GM19395 (cell line): Measurements from ENCODE around the gene TRABD.

Experiments
- ATAC-seq: cut with Tn5 transposase; IDR thresholded peaks from one replicate; pipeline ENCODE4 v1.9.1; 2021; ENCODE audit warnings: mild to moderate bottlenecking, moderate library complexity; ENCODE audit not compliant: unreplicated experiment

TRABD gene

DNA sequence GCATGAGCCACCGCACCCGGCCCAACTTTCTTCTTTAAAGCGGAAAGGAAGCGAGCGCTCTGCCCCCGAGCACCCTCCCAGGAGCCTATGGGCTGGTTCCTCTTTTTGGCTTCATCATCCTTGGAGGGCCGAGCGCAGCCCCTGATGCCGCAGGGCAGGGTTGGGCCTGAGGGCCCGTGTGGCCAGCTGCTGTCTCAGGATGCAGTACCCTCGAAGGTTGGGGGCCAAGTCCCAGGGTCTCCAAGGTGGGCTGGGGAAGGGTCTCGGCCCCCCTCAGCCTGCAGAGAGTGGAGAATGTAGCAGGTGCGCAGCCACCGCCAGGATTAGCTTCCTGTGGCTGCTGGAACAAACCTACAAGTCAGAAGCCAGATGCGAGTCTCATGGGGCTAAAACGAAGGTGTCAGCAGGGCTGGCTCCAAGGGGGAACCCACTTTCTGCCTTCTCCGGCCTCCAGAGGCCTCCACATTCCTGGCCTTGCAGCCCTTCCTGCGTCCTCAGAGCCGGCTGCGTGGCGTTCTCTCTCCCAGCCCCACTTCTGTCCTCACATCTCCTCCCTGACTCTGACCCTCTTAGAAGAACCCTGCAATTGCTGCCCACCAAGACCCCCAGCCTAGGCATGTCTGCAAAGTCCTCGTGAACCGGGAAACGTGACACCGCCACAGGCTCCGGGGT lies 12.3 kb upstream of the TRABD start:
- ATAC-seq, result no peak

DNA sequence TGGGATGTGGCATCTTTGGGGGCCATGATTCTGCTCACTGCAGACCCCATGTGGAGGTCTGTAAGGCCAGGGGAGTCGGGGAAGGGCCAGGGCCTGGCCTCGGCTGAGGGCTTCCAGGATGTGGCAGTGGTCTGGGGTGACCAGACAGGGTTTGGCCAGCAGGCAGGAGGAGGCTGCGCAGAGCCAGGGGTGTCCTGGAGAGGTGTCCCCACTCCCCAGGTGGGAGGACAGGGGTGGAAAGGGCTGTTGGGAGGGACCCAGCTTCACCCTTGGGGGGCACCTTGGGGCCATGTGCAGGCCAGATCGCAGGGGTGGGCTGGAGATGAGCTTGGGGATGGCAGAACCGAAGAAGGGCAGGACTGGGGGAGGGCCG lies 11.7 kb upstream of the TRABD start:
- ATAC-seq, result no peak

DNA sequence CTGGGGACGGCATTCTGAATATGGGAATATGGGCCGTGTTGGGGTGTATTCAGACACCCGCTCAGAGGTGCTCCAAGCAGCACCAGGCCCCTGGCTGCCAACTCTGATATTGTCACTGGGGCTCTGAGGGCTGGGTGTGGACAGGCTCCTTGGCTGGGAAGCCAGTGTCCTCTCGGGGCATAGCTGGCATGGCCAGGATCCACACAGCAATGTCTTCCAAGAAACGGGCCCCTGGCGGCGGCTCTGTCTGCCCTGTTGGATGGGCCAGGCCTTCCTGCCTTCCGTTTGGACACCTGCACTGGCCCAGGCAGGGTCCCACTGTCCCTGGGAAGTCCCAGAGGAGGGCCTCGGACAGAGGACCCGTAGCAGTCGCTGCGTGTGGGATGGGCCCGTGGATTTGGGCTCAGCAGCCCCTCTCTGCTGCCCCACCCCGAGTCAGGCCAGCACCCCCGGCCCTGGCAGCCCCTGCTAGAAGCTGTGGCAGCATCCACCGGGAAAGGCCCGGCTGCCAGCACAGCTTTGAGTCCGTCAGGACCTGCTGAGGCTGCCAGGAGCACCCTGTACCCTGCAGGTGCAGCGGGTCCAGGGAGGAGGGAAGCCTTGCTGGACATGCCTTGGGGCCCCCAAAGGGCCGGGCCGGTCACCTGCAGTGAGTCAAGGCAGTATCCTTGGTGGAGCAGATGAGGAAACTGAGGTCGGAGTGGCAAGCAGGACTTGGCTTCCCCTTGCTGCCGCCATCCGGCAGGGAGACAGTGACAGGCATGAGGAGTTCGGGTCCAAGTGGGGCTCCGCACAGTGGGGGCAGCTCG lies 11.1 kb upstream of the TRABD start:
- no peak for ATAC-seq

DNA sequence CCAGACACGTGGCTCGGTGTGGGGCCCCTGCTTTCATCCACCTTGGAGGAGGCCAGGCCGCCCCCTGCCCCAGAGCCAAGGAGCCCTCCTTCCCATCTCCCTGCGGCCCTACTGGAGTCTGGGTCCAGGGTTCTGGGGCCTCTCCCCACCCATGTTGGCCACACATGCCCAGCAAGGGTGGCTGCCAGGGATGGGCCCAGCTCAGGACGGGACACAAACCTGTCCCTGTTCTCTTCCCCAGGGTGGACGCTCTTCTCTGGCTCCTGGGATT lies 10.6 kb upstream of the TRABD start:
- no peak for ATAC-seq

DNA sequence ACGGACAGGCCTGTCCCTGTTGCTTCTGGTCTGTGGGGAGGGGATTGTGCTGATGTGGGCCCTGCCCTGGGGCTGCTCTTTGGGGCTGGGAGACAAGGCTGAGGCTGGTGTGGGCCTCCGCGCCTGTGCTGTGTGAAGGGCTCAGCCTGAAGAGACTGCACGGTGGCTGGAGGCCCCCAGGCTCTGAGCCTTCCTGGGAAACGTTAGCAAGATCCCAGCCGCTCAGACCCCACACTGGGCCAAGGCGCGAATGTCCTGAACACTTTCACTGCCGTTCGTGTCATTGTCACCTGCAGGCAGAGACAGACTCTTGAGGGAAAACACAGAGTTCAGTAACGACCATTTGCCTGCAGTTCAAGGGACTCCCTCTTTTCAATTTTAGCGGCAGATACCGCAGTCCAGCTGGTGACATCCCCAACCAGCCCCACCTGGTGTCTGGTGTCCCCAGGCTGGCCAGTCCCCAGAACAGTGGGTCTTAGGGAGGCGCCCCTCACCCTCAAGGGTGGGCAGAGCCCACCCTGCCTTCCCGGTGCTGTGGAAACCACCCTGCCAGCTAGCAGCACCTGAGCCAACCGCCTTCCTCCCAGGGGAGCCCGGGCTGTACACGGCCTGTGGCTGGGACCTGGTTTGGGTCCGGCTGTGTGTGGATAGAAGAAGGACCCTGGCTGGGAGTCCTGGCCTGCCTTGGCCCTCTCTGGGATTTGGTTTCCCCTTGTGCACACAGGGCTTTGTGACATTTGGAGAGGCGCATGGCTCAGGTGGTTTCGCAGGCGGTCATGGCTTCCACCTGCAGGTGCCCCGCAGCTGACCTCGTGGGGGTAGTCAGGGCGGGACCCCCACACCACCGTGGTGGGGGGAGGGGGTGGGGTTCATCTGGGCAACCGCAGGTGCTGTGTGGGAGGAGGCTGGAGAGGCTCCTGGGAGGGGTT lies 9.5 kb upstream of the TRABD start:
- ATAC-seq, result no peak

DNA sequence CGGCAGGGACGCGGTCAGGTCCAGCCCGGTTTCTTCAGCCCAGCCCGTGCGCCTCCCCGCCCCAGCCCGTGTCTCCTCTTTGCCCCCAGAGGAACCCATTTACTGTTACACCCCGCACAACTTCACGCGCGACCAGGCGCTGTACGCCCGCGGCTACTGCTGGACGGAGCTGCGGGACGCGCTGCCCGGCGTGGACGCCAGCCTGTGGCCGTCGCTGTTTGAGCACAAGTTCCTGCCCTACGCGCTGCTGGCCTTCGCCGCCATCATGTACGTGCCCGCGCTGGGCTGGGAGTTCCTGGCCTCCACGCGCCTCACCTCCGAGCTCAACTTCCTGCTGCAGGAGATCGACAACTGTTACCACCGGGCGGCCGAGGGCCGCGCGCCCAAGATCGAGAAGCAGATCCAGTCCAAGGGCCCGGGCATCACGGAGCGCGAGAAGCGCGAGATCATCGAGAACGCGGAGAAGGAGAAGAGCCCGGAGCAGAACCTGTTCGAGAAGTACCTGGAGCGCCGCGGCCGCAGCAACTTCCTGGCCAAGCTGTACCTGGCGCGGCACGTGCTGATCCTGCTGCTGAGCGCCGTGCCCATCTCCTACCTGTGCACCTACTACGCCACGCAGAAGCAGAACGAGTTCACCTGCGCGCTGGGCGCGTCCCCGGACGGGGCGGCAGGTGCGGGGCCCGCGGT lies 8.7 kb upstream of the TRABD start:
- no peak for ATAC-seq

DNA sequence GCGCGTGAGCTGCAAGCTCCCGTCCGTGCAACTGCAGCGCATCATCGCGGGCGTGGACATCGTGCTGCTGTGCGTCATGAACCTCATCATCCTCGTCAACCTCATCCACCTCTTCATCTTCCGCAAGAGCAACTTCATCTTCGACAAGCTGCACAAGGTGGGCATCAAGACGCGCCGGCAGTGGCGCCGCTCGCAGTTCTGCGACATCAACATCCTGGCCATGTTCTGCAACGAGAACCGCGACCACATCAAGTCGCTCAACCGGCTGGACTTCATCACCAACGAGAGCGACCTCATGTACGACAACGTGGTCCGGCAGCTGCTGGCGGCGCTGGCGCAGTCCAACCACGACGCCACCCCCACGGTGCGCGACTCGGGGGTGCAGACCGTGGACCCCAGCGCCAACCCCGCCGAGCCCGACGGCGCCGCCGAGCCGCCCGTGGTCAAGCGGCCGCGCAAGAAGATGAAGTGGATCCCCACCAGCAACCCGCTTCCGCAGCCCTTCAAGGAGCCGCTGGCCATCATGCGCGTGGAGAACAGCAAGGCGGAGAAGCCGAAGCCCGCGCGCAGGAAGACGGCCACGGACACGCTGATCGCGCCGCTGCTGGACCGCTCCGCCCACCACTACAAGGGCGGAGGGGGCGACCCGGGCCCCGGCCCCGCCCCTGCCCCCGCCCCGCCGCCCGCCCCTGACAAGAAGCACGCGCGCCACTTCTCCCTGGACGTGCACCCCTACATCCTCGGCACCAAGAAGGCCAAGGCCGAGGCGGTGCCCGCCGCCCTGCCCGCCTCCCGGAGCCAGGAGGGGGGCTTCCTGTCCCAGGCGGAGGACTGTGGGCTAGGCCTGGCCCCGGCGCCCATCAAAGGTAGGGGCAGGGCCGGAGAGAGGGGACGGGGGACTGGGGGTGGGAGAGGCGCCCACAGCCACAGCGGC lies 7.9 kb upstream of the TRABD start:
- ATAC-seq, result no peak

DNA sequence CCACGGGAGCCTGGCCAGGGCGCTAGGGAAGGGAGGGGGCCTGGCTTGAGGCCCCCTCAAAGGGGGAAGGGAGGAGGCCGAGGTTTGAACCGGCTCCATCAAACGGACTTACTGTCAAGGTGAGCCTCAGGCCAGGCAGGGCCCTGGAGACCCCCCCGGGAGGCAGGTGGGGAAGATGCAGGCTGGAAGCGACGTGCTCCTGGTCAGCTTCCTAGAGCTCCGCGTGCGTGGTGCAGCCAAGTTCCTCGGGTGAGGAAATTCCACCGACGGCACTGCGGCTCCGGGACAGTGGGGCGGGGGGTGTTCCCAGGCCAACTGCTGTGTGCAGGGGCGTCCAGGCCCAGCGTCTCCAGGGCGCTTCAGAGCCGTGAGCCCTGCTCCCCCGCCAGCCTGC lies 7.2 kb upstream of the TRABD start:
- no peak for ATAC-seq

DNA sequence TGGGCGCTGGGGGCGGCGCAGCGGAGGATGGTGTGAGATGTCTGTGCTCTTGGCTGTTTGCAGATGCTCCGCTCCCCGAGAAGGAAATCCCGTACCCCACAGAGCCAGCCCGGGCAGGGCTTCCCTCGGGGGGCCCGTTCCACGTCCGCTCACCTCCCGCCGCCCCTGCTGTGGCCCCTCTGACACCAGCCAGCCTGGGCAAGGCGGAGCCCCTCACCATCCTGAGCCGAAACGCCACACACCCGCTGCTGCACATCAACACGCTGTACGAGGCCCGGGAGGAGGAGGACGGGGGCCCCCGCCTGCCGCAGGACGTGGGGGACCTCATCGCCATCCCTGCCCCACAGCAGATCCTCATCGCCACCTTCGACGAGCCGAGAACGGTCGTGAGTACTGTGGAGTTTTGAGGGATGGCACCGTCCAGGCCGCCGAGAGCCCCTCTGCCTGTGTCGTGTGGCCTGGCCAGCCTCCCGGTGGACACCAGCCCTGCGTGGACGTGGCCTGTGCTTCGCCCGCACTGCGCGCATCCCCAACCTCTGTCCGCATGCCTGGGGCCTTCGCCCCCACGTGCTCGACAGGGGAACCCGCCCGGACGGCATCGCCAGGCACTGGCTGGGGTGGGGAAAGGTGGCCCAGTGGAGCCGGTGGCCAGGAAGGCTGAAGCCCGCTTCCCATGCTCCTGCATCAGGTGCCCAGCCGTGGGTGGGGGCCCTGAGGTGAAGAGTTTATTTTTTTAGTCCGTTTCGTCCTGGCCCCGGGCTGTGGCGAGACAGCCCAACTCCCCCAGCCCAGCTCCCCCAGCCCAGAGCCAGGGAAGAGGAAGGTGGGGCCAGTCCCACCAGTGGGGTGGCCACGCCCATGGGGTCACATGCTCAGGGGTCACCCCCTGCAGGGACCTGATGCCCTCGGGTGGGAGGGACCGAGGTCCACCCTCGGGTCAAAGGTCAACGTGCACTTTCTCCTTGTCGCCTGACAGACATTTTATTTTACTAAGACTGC lies 6.5 kb upstream of the TRABD start:
- no peak for ATAC-seq

DNA sequence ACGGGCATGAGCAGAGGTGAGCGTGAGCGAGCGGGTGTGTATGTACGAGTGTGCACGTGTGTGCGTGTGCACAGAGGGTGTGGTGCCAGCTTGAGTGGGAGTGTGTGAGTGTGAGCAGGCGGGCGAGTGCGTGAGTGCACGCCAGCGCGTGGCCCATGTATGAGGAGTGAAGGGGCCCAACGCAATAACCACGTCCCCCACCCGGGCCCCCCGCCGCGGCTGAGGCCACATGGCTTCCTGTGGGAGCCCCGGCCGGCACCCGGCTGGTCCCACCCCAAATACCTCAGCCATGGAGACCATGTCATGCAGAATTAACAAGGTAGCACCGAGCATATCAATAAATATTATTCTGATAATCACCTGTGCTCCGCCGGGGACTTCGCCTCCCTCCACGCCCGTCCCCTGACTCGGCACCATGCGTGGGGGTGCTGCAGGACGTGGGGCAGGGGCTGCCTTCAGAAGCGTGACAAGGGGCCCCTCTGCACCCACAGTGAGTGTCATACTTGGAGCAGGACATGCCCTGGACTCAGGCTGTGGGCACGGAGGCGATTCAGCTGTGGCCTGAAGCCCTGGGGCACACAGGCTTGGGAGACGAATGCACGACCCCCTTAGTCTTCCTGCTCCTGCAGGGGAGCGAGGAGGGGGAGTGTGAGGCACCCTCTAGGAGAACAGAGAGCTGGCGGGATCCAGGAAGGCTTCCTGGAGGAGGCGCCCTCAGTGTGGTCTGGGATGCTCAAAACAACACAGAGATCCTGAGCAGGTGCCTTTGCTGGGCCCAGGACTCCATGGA lies 5.6 kb upstream of the TRABD start:
- ATAC-seq, result no peak

DNA sequence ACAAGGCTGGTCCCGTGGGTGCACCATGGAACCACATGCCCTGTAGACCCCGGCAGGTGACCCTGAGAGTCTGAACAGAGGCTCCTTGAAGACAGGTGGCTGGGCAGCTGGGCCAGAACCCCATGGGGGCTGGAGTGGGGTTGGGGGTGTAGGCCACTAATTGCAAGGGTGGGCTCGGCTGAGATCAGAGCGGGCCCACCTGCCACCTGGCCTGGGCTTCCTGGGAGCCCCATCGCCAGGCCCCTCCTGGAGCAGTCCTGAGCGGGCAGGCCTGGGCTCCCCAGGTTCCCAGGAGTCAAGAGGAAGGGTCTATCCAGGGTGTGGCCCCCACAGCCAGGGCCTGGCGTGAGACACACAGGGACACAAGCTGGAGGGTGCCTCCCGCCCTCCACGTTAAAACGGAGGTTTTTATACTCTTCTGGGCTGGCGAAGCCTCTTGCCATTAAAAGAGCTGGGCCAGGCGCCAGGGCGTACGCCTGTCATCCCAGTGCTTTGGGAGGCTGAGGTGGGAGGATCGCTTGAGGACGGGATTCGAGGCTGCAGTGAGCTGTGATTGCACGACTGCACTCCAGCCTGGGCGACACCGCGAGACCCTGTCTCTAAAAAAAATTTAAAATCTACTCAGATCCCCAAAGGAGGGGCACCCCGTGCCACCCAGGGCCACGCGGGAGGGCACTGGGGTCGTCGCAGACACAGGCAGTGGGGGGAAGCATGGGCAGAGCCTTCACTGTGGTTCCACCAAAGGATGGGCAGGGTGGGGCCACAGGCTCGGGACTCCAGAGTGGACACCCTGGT lies 4.8 kb upstream of the TRABD start:
- no peak for ATAC-seq

DNA sequence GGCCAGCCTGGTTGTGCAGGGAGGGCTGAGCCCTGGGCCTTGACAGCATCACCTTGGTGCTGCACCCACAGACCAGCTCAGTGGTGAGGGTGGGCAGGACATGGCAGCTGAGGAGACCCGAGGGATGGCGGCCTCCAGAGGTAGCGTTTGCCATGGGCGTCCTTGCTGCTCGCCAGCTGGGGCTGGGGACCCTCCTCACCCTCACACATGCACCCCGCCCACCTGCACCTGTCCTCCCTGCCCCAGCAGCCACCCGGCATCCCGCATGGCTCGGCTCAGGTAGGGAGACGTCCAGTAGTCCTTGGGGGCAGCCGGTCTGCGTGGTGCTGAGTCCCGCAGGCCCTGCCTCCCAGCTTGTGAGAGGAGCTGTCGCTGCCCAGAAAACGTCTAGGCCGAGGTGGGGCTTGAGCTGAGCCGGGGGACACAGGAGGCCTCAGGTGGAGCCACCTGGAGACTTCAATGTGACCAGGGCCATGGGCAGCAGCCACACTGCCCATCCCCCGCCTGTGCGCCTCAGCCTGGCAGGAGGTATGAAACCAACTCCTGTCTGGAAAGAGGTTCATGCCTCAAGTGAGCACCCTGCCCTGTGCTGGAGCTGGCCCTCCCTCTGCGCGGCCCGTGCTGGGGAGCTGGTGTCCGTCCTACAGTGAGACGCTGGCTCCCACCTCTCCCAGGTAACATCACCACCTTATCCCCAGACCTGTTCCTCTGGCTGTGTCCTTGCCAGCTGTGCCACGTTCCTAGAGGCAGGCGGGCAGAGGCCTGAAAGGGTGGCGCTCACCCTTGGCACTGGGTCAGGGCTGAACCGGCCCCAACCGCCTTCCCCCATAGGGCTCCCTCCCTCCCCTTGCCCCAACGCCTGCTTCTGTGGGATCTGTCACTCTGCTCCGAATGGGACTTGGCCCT lies 3.3 kb upstream of the TRABD start:
- ATAC-seq, result no peak

DNA sequence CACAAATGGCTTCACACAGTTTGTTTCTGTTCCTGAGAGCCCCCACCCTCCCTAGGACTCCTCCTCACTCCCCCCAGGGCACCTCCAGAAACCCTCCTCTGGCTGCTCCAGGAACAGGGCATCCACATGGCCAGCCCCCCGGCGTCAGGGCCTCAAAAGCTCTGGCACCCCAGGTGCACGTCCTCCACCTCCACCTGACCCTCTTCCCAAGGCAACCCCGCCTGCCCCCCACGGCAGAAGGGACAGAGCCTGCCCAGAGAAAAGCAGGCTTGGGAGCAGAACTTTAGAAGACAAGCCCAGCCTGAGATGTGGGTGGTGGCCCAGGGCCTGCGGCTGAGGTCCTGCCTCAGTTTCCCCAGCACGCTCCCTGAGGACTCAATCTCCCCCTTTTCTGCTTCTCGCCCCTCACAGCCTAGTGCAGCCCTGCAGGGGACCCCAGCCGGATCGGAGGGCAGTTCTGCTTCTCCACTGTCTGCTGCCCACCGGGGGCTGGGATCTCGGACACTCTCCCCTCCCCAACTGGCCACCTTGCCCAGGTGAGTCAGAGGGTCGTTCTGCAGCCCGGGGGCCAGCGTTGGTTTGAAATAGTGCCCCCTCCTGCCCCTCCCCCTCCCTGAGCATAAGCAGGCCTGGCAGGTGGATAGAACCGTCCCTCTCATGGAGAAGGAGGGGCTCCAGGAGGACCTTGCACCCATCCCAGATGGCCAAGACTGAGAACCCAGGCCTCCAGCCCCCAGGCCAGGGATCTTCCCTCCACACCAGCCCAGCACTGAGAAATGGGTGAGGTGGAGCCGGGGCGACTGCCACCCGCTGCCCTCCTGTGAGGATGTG lies 2.4 kb upstream of the TRABD start:
- ATAC-seq, result no peak

DNA sequence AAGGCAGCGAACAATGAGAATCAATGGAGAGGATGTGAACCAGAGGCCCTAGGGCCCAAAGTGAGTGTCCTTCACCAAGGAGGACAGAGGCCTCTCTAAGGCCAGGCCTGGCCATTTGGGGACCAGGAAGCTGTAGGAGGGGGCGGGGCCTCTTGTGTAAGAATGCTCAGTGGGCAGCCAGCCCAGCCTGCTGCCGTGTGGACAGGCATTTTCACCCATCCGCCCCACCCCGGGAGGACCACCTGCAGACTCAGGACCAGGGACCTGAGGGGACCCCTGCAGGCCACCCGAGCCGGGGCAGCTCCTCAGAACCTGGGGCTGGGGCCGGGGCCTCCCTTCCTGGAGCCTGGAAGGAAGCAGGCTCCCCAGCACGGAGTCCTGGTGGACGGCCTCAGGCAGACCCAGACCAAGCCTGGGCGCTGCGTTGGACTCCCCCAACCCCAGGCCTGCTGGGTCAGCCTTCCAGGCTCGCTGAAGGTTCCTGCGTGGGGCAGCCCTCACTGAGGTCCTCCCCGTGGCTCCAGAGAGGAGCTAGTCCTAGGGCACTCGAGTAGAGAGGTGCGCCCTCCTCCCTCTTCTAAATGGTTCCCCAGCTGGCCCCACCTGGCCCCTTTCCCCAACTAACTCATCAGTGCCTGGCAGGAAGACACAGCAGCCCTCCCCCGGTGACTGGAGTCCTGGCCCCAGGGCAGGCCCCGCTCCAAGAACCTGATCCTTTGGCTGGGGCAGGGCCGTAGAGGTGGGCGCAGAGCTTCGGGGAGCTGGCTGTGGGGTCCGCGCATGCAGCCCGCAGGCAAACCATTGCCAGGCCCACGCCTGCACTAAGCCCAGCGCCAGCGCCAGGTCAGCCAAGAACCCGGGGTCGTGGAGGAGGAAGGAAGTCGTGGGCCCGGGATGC lies 1.5 kb upstream of the TRABD start:
- no peak for ATAC-seq
